Prostate gland (tissue), 2 donors: ENCODE data around the gene RAN.
"Not testable (repeated sequence)": the region's sequence is repeated elsewhere in the genome, so short reads cannot be mapped to it uniquely, and the experiment has no call there.

Source experiments
- POLR2A ChIP-seq: fragments of 450-650 bp; IDR thresholded peaks from one replicate; pipeline ENCODE4 v1.6.1; 2016; ENCODE audit warnings: antibody characterized with exemption, mild to moderate bottlenecking
- TF ChIP-seq, protein P1 (sequence below), 4 experiments: fragments of 200-600 bp in 2 of 4; fragments of 450-650 bp in 2 of 4; sonication (generic) in 2 of 4; IDR thresholded peaks; 1 replicate in 3 of 4; 2 replicates in 1 of 4; pipeline ENCODE4 v1.5.1; 2016 to 2019; ENCODE audit warnings: antibody characterized with exemption in 4 of 4, mild to moderate bottlenecking in 2 of 4, moderate library complexity in 2 of 4

- TF ChIP-seq, protein P1, sequence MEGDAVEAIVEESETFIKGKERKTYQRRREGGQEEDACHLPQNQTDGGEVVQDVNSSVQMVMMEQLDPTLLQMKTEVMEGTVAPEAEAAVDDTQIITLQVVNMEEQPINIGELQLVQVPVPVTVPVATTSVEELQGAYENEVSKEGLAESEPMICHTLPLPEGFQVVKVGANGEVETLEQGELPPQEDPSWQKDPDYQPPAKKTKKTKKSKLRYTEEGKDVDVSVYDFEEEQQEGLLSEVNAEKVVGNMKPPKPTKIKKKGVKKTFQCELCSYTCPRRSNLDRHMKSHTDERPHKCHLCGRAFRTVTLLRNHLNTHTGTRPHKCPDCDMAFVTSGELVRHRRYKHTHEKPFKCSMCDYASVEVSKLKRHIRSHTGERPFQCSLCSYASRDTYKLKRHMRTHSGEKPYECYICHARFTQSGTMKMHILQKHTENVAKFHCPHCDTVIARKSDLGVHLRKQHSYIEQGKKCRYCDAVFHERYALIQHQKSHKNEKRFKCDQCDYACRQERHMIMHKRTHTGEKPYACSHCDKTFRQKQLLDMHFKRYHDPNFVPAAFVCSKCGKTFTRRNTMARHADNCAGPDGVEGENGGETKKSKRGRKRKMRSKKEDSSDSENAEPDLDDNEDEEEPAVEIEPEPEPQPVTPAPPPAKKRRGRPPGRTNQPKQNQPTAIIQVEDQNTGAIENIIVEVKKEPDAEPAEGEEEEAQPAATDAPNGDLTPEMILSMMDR (IDR thresholded peaks at IDR 0.05), result not testable (repeated sequence)
- not testable (repeated sequence) for TF ChIP-seq POLR2A
Observed at GRCh38 chr12:130904936-130905455, 33.1 kb downstream of the RAN start.
